HepG2 (cell line): ENCODE measurements around the gene ABCC1.

Experiments
- ASH2L ChIP-seq: fragments of 300-600, 200-600 bp; sonication (generic); IDR thresholded peaks from 2 replicates; pipeline ENCODE4 v1.7.0; 2017; ENCODE audit warnings: low read depth, mild to moderate bottlenecking, moderate library complexity, mixed read lengths, low read length; ENCODE audit not compliant: insufficient read length
- CTCF ChIP-seq: sonication (generic); formaldehyde crosslinking; IDR thresholded peaks from 2 replicates; pipeline ENCODE4 v1.5.0; 2020; ENCODE audit warnings: mild to moderate bottlenecking, missing genetic modification reagents, moderate library complexity
- ETV6 ChIP-seq: sonication (generic); formaldehyde crosslinking; conservative IDR thresholded peaks from 2 replicates; pipeline ENCODE4 v1.4.0; 2020; ENCODE audit warnings: missing genetic modification reagents
- POLR2A ChIP-seq, 2 experiments: IDR thresholded peaks; 2 replicates each; pipeline ENCODE4 v1.6.1; 2011; ENCODE audit warnings: low read depth in 2 of 2, low read length in 2 of 2, mild to moderate bottlenecking in 1 of 2, moderate library complexity in 1 of 2; ENCODE audit not compliant: insufficient read depth in 1 of 2
- ZNF589 ChIP-seq: sonication (generic); formaldehyde crosslinking; conservative IDR thresholded peaks from 2 replicates; pipeline ENCODE4 v1.8.0; 2022; ENCODE audit warnings: mild to moderate bottlenecking, moderate library complexity, missing genetic modification reagents
- TF ChIP-seq, protein P1 (sequence below): IDR thresholded peaks from 2 replicates; pipeline ENCODE4 v1.6.1; 2016

GRCh38 chr16:16159662-16160061 lies 210.2 kb downstream of the ABCC1 start:
- no peak for TF ChIP-seq ZNF589 (CRISPR knock-in tag)
- no peak for TF ChIP-seq ETV6 (CRISPR knock-in tag)
- no peak for TF ChIP-seq CTCF
- TF ChIP-seq, protein P1, sequence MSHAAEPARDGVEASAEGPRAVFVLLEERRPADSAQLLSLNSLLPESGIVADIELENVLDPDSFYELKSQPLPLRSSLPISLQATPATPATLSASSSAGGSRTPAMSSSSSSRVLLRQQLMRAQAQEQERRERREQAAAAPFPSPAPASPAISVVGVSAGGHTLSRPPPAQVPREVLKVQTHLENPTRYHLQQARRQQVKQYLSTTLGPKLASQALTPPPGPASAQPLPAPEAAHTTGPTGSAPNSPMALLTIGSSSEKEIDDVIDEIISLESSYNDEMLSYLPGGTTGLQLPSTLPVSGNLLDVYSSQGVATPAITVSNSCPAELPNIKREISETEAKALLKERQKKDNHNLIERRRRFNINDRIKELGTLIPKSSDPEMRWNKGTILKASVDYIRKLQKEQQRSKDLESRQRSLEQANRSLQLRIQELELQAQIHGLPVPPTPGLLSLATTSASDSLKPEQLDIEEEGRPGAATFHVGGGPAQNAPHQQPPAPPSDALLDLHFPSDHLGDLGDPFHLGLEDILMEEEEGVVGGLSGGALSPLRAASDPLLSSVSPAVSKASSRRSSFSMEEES = no peak
- no peak for TF ChIP-seq ASH2L
- no peak for TF ChIP-seq POLR2A (IDR thresholded peaks at IDR 0.05; ENCODE audit: insufficient read depth in 1 of 2, low read depth in 2 of 2, low read length in 2 of 2)
